Left ventricle myocardium inferior (tissue), 1 donor: ENCODE measurements around the gene HMCN2. TPM values are rescaled to one million over a fixed set of nuclear protein-coding genes. Genes with fewer than 3 reads are reported as not detected.

Experiments
- DNase-seq: peaks from one replicate; pipeline ENCODE4 v3.0.0-alpha.2; 2020
- H3K27ac ChIP-seq: fragments of 200-600 bp; replicated peaks from 2 replicates; pipeline ENCODE4 v1.8.0; 2021
- H3K27me3 ChIP-seq: fragments of 200-600 bp; 2 replicates; pipeline ENCODE4 v1.8.0; 2021; ENCODE audit warnings: low read depth
- H3K36me3 ChIP-seq: fragments of 200-600 bp; 2 replicates; pipeline ENCODE4 v1.8.0; 2021
- H3K4me1 ChIP-seq: fragments of 200-600 bp; 2 replicates; pipeline ENCODE4 v1.8.0; 2021
- H3K4me3 ChIP-seq: fragments of 200-600 bp; 2 replicates; pipeline ENCODE4 v1.8.0; 2021; ENCODE audit warnings: mild to moderate bottlenecking, moderate library complexity
- H3K9me3 ChIP-seq: fragments of 200-600 bp; replicated peaks from 2 replicates; pipeline ENCODE4 v1.8.0; 2021
- intact Hi-C: fragments of 100-400 bp; cut with micrococcal nuclease; formaldehyde crosslinking; loops from one replicate; pipeline ENCODE4 v1.11.0; 2022
- total RNA-seq: library from RNA; stranded (reverse); fragmentation: NEBNext Ultra II Directional; extraction: Animal tissue kit (Norgen Biotek cat#: 25700); gene quantifications from one replicate; pipeline ENCODE4 v1.2.1, GENCODE V29; 2021
- TF ChIP-seq, protein P1 (sequence below): fragments of 200-600 bp; IDR thresholded peaks from 2 replicates; pipeline ENCODE4 v1.8.0; 2021; ENCODE audit warnings: antibody characterized with exemption, mild to moderate bottlenecking, borderline replicate concordance
- donor health status: DM: no; HTN: yes; CAD: no; lungs with severe emphysema.

HMCN2 gene
- total RNA-seq, 1 donor from 2014 or later: 5.5 TPM

DNA sequence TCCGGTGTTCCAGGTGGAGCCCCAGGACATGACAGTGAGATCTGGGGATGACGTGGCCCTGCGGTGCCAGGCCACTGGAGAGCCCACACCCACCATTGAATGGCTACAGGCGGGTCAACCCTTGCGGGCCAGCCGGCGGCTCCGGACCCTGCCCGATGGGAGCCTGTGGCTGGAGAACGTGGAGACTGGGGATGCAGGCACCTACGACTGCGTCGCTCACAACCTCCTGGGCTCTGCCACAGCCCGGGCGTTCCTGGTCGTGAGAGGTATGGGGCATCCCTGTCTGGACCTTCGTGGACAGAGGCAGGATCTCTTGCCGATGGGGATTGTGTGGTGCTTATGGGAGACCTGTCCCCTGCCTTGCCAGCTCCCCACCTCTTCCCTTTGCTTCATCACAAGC is 153.2 kb downstream of the HMCN2 start:
- DNase-seq: no peak
- Histone ChIP-seq H3K36me3 (no peaks in the 10 kb centered on the region), H3K4me3 (no peak overlapping the region), H3K4me1 (peaks cover 11% of the 10 kb centered on the region), H3K27me3 (peaks cover 11% of the 10 kb centered on the region), H3K27ac (no peak overlapping the region), H3K9me3 (no peaks in the 10 kb centered on the region)
- TF ChIP-seq, protein P1, sequence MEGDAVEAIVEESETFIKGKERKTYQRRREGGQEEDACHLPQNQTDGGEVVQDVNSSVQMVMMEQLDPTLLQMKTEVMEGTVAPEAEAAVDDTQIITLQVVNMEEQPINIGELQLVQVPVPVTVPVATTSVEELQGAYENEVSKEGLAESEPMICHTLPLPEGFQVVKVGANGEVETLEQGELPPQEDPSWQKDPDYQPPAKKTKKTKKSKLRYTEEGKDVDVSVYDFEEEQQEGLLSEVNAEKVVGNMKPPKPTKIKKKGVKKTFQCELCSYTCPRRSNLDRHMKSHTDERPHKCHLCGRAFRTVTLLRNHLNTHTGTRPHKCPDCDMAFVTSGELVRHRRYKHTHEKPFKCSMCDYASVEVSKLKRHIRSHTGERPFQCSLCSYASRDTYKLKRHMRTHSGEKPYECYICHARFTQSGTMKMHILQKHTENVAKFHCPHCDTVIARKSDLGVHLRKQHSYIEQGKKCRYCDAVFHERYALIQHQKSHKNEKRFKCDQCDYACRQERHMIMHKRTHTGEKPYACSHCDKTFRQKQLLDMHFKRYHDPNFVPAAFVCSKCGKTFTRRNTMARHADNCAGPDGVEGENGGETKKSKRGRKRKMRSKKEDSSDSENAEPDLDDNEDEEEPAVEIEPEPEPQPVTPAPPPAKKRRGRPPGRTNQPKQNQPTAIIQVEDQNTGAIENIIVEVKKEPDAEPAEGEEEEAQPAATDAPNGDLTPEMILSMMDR: no peak
- intact Hi-C loops: no loop called here

DNA sequence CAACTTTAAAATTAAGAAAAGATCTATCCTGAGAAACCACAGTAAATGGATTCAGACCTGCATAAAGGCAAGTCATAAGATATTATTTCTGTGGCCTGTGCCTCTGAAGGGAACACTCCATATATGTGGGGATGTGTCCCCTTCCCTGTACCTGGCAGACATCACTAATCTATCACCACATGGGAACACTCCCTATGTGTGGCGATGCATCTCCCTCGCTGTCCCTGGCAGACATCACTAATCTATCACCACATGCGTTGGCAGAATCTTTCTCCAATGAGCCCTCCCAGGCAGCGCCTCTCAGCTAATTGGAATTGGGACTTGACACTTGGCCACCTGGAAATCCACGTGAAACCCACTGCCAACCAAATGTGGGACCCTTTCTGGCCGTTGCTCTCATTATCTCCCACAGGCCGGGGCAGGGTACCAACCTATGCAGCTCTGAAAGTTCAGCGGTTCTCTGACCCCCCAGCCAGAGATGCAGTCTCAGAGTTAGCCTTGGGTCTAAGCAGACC is 154.0 kb downstream of the HMCN2 start:
- H3K27ac ChIP-seq: no peak overlapping the region
- TF ChIP-seq, protein P1: no peak
- no peak overlapping the region for H3K4me3 ChIP-seq
- no peak for DNase-seq
- intact Hi-C loops: no loop called here
- peaks cover 11% of the 10 kb centered on the region for H3K27me3 ChIP-seq
- H3K4me1 ChIP-seq: peaks cover 11% of the 10 kb centered on the region
- H3K36me3 ChIP-seq: no peaks in the 10 kb centered on the region
- H3K9me3 ChIP-seq: no peaks in the 10 kb centered on the region

DNA sequence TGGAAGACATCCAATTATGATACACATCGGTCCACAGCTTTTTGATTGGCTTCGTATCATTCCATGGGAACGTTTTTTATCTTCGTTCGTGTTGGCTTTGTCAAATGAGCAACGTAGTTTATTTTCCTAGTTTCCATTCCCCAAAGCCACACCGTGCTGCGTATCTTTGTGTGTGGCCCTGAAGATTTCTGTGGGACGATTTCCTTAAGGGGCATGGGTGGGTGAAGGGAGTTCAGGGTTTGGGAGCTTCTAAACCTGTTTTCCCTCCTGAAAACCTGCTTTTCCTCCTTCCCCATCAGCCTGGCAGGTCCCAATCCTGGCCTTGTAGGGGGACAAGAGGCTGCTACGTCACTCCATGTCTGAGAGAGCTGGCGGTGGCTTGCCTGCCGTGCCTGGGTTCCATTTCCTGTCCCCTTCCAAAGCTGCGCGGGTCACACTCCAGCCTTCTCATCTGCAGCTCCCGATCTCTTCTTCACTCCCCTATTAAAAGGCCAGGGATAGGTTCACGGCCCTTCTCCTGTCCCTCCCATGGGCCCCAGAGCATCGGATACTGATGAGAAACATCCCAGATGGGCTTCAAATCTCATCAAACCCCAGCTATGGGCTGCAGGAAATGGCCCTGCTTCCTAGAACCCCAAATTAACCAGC is 155.7 kb downstream of the HMCN2 start:
- H3K27ac ChIP-seq: no peak overlapping the region
- no peak for DNase-seq
- intact Hi-C loops: no loop called here
- peaks cover 11% of the 10 kb centered on the region for H3K27me3 ChIP-seq
- peaks cover 19% of the 10 kb centered on the region for H3K4me1 ChIP-seq
- no peaks in the 10 kb centered on the region for H3K36me3 ChIP-seq
- H3K4me3 ChIP-seq: no peak overlapping the region
- TF ChIP-seq, protein P1: no peak
- no peaks in the 10 kb centered on the region for H3K9me3 ChIP-seq

DNA sequence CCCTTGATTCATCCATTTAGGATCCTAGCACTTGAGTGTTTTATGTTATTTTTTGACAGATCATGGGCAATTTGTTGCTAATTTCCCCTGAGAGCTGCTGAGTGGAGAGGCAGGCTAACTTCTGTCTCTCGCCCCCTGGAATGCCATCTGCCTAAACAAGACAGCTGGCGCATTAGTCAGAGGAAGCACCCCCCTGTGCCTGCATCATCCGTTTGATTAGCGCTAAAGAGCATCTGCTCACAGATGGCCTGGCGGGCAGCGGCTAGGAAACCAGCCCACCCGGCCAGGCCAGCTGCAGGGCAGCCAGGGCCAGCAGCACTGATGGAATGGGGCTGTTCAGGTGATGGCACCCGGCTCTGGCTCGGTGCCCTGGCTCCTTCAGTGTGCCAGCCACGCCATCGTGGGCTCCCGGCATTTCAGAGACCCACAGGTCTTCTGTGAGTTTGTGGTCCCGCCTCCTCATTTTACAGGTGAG is 156.3 kb downstream of the HMCN2 start:
- H3K27ac ChIP-seq: no peak overlapping the region

DNA sequence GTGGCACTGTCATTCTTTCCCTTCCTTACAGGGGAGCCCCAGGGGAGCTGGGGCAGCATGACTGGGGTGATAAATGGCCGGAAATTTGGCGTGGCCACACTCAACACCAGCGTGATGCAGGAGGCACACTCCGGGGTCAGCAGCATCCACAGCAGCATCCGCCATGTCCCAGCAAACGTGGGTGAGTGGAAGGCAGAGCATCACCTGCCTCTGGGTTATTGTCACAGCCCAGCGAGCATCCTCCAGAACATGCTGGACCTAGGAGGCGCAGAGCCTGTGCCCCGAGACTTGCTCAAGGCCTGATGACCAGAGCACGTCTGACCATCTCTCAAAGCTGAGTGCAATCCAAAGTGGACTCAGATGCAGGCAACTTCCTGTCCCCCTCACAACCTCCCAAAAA is 157.0 kb downstream of the HMCN2 start:
- no peak for DNase-seq
- Histone ChIP-seq H3K27me3 (peaks cover 11% of the 10 kb centered on the region), H3K4me1 (peaks cover 31% of the 10 kb centered on the region), H3K9me3 (no peaks in the 10 kb centered on the region), H3K4me3 (no peak overlapping the region), H3K36me3 (no peaks in the 10 kb centered on the region), H3K27ac (no peak overlapping the region)
- intact Hi-C loops: no loop called here
- TF ChIP-seq, protein P1: no peak

More for the DNA sequence above, 156.3 kb downstream of the HMCN2 start:
- Histone ChIP-seq H3K9me3 (no peaks in the 10 kb centered on the region), H3K4me3 (no peak overlapping the region), H3K27me3 (peaks cover 11% of the 10 kb centered on the region), H3K4me1 (peaks cover 24% of the 10 kb centered on the region), H3K36me3 (no peaks in the 10 kb centered on the region)
- intact Hi-C loops: no loop called here
- TF ChIP-seq, protein P1: no peak
- no peak for DNase-seq
